GM19240 (cell line): ENCODE data around the gene NAGA.

ENCODE experiments used
- DNase-seq: peaks from one replicate; pipeline ENCODE4 v3.0.0; 2011; ENCODE audit warnings: low spot score; ENCODE audit not compliant: insufficient read length

NAGA gene

GRCh38 chr22:42050641-42051180 lies 19.9 kb downstream of the NAGA start:
- no peak for DNase-seq

GRCh38 chr22:42041784-42042183 lies 28.8 kb downstream of the NAGA start:
- DNase-seq = no peak

DNA sequence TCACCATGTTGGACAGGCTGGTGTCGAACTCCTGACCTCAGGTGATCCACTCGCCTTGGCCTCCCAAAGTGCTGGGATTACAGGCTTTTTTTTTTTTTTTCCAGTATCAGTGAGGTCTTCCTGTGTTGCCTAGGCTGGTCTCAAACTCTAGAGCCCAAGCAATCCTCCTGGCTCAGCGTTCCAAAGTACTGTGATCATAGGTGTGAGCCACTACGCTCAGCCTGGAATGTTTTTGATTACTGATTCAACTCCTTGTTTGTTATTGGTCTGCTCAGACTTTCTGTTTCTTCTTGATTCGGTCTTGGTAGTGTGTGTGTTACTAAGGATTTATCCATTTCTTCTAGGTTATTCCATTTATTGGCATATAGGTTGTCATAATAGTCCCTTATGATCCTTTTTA lies 31.3 kb downstream of the NAGA start:
- no peak for DNase-seq

GRCh38 chr22:42035256-42035655 lies 35.4 kb downstream of the NAGA start:
- no peak for DNase-seq

GRCh38 chr22:42033263-42034181 lies 37.1 kb downstream of the NAGA start:
- DNase-seq = no peak

DNA sequence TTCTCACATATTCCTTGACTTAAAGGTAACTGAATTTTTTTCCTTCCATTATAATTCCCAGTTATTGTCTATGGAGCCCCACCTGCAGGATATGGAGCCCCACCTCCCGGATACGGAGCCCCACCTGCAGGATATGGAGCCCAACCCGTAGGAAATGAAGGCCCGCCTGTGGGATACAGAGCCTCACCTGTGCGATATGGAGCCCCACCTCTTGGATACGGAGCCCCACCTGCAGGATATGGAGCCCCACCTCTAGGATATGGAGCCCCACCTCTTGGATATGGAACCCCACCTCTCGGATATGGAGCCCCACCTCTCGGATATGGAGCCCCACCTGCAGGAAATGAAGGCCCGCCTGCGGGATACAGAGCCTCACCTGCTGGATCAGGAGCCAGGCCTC lies 43.9 kb downstream of the NAGA start:
- no peak for DNase-seq

GRCh38 chr22:42025421-42025820 lies 45.2 kb downstream of the NAGA start:
- no peak for DNase-seq

DNA sequence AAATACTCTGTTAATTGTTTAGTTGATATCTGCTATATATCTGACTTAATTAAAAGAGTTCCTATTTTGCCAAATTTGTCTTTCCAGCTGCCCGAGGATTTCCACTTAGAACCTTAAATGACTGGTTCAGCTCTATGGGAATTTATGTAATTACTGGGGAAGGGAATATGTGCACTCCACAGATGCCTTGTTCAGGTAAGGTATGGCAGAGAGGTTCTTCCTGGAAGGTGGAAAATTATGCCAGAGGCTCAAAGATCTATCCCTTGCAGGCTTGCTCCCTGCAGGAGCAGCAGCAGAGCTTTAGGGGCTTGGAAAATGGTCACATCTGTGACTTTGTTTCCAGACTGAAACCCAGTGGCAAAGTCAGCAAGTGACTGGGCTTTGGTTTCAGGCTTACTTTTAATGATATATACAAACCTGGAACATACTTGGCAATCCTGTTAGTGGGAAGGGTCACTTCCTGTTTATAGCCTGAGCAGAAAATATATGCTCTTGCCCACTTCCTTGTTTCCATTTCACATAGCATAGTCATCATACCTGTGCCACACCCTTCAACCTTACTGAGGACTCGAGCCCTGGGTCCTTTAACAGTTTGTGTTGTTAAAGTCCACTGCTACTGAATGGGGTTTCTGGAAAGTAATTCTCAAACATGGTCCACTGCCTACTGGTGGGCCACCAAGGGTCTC lies 48.3 kb downstream of the NAGA start:
- peak; percentile 22 for DNase-seq

DNA sequence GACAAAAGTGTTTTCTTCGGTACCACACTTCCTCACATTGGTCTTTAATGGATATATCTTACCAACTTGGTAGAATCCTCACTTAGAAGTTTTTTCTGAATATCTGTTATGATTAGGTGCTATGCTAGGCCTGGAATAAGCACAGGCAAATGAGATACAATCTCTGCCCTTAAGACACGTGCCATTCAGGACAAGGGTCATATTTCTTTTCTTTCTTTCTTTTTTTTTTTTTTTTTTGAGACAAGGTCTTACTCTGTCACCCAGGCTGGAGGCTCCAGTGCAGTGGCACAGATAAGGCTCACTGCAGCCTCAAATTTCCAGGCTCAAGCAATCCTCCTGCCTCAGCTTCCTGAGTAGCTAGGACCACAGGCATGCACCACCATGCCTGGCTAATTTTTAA lies 49.0 kb downstream of the NAGA start:
- no peak for DNase-seq

DNA sequence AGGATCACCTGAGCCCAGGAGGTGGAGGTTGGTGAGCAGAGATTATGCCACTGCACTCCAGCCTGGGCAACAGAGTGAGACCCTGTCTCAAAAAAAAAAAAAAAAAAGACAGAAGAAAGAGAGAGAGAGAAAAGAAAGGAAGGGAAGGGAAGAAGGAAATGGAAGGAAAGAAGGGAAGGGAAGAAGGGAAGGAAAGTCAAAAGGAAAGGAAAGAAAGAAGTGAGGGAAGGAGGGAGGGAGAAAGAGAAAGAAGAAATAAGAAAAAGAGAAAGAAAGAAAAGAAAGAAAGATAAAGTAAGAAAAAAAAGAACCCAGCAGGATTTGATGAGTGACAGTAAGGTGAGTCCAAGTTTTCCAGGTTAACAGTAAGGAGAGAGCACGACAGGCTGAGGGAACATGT lies 52.4 kb downstream of the NAGA start:
- no peak for DNase-seq

GRCh38 chr22:42016111-42016510 lies 54.5 kb downstream of the NAGA start:
- DNase-seq = no peak

GRCh38 chr22:42013385-42013784 lies 57.2 kb downstream of the NAGA start:
- DNase-seq = no peak

DNA sequence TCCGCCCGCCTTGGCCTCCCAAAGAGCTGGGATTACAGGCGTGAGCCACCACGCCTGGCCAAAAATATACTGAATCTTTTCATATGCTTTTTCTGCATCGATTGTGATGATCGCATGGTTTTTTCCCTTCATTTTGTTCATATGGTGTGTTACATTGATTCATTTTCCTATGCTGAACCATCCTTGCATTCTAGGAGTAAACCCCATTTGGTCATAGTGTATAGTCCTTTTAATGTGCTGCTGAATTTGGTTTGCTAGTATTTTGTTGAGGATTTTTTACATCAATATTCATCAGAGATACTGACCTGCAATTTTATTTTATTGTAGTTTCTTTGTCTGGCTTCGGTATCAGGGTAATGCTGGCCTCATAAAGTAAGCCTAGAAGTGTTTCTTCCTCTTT lies 59.8 kb downstream of the NAGA start:
- DNase-seq = no peak
